Naive thymus-derived CD8-positive, alpha-beta T cell (primary cell): ENCODE results near the gene TBC1D5. TPM values are rescaled to one million over a fixed set of nuclear protein-coding genes. Genes with fewer than 3 reads are reported as not detected.
"Not testable (repeated sequence)": the region's sequence is repeated elsewhere in the genome, so short reads cannot be mapped to it uniquely, and the experiment has no call there.

ENCODE experiments used
- ATAC-seq, 2 donors: fragments of 150-1000 bp; cut with Tn5 transposase in 1 of 2; sonication (Bioruptor Pico), chemical (Tn5 transposase) in 1 of 2; 1 replicate in 1 of 2; 2 replicates in 1 of 2; pipeline ENCODE4 v1.10.0; 2021; ENCODE audit warnings: mild to moderate bottlenecking in 2 of 2, moderate library complexity in 2 of 2
- POLR2A ChIA-PET: fragments of 350-600 bp; sonication (Branson Sonifier 250); formaldehyde crosslinking; loops from one replicate; lab custom pipeline; 2021; ENCODE audit warnings: antibody characterized with exemption; lab: Charles Lee
- DNase-seq, 10 donors: peaks; one replicate each; pipeline versions ENCODE4 v3.0.0 to v3.0.0-alpha.2; 2020 to 2022
- H3K27ac Mint-ChIP-seq, 10 donors: one replicate each; pipeline ENCODE4 v1.8.0; 2020 to 2022; ENCODE audit warnings: mild to moderate bottlenecking in 10 of 10, mixed read lengths in 10 of 10, moderate library complexity in 4 of 10, inconsistent platforms in 1 of 10
- H3K27me3 Mint-ChIP-seq, 5 donors: one replicate each; pipeline ENCODE4 v1.8.0; 2021 to 2022; ENCODE audit warnings: mixed read lengths in 5 of 5
- H3K36me3 Mint-ChIP-seq, 3 donors: one replicate each; pipeline ENCODE4 v1.8.0; 2020 to 2022; ENCODE audit warnings: mixed read lengths in 3 of 3, mild to moderate bottlenecking in 2 of 3, inconsistent platforms in 1 of 3
- H3K4me1 Mint-ChIP-seq, 4 donors: one replicate each; pipeline ENCODE4 v1.8.0; 2021 to 2022; ENCODE audit warnings: mixed read lengths in 4 of 4
- H3K4me3 Mint-ChIP-seq, 10 donors: one replicate each; pipeline ENCODE4 v1.8.0; 2020 to 2022; ENCODE audit warnings: mild to moderate bottlenecking in 10 of 10, mixed read lengths in 10 of 10, moderate library complexity in 6 of 10, inconsistent platforms in 1 of 10
- H3K9me3 Mint-ChIP-seq, 9 donors: one replicate each; pipeline ENCODE4 v1.8.0; 2020 to 2022; ENCODE audit warnings: mixed read lengths in 9 of 9, mild to moderate bottlenecking in 3 of 9, inconsistent platforms in 1 of 9, moderate library complexity in 1 of 9
- polyA plus RNA-seq, 3 donors: library from polyadenylated mRNA; unstranded; fragments of 300-500 nt; fragmentation: Illumina TruSeq; gene quantifications; one replicate each; pipeline ENCODE4 v1.2.3, GENCODE V29; 2021
- total RNA-seq, 8 experiments: library from RNA in 2 of 8; stranded (reverse) in 2 of 8; gene quantifications; one replicate each; pipeline ENCODE4 v1.2.3 and lab custom pipeline; 2021 to 2026

Gene TBC1D5
- total and polyA plus RNA-seq, 5 experiments from 2014 or later = 21.8 to 34.7 (median 27.2) TPM

GRCh38 chr3:17539436-17539835, 203.0 kb downstream of the TBC1D5 start:
- Mint-ChIP-seq H3K27me3 (no peaks in the 10 kb centered on the region), H3K36me3 (peaks cover 0 to 15% (median 15%) of the 10 kb centered on the region in 3 donors), H3K9me3 (peaks cover 0 to 6% (median 1%) of the 10 kb centered on the region in 9 donors), H3K4me1 (peaks cover 0 to 11% (median 2%) of the 10 kb centered on the region in 4 donors), H3K4me3 (no peak overlapping the region), H3K27ac (no peak overlapping the region)
- POLR2A ChIA-PET = no interaction called here
- no peak for ATAC-seq
- DNase-seq = no peak

DNA sequence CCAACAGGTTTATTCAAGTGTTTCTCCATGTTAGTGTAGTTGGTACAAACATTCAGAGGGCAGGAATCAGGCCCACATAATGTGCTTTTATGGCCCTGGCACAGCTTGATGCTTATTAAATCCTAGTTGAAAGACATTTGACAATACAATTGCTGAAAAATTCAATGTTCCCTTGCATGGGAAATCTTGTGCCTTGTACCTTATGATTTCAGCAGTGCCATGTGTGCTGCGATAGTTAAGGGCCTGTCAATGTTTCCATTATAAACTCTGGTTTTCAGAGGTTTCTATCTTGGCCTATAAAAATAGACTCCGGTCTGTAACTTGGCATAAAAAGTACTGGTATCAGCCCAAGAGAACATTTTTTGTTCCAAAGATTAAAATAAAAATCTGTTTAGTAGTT, 207.2 kb downstream of the TBC1D5 start:
- no peaks in the 10 kb centered on the region for H3K27me3 Mint-ChIP-seq
- H3K4me1 Mint-ChIP-seq = peaks cover 0 to 11% (median 3%) of the 10 kb centered on the region in 4 donors
- no peak overlapping the region for H3K27ac Mint-ChIP-seq
- H3K4me3 Mint-ChIP-seq = no peak overlapping the region
- POLR2A ChIA-PET = no interaction called here
- peaks cover 0 to 9% (median 2%) of the 10 kb centered on the region in 9 donors for H3K9me3 Mint-ChIP-seq
- ATAC-seq = no peak
- peaks cover 0 to 9% (median 7%) of the 10 kb centered on the region in 3 donors for H3K36me3 Mint-ChIP-seq
- DNase-seq = no peak

DNA sequence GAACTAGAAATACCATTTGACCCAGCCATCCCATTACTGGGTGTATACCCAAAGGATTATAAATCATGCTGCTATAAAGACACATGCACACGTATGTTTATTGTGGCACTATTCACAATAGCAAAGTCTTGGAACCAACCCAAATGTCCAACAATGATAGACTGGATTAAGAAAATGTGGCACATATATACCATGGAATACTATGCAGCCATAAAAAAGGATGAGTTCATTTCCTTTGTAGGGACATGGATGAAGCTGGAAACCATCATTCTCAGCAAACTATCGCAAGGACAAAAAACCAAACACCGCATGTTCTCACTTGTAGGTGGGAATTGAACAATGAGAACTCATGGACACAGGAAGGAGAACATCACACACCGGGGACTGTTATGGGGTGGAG, 210.0 kb downstream of the TBC1D5 start:
- H3K4me1 Mint-ChIP-seq, H3K4me3 Mint-ChIP-seq, H3K36me3 Mint-ChIP-seq, DNase-seq, H3K9me3 Mint-ChIP-seq, POLR2A ChIA-PET, ATAC-seq, H3K27ac Mint-ChIP-seq, H3K27me3 Mint-ChIP-seq: not testable (repeated sequence)

GRCh38 chr3:17529677-17530076, 212.8 kb downstream of the TBC1D5 start:
- Mint-ChIP-seq H3K27me3 (no peaks in the 10 kb centered on the region), H3K4me1 (peaks cover 0 to 4% (median 0%) of the 10 kb centered on the region in 4 donors), H3K9me3 (peaks cover 0 to 9% (median 2%) of the 10 kb centered on the region in 9 donors), H3K36me3 (peaks cover 5 to 16% (median 7%) of the 10 kb centered on the region in 3 donors), H3K27ac (no peak overlapping the region), H3K4me3 (no peak overlapping the region)
- POLR2A ChIA-PET = no interaction called here
- ATAC-seq (no peak), DNase-seq (no peak)

GRCh38 chr3:17518189-17519059, 224.0 kb downstream of the TBC1D5 start:
- ATAC-seq (no peak), DNase-seq (no peak)
- no peaks in the 10 kb centered on the region for H3K27me3 Mint-ChIP-seq
- H3K4me1 Mint-ChIP-seq = peaks cover 0 to 13% (median 6%) of the 10 kb centered on the region in 4 donors
- no peak overlapping the region for H3K4me3 Mint-ChIP-seq
- peaks cover 0 to 2% (median 0%) of the 10 kb centered on the region in 3 donors for H3K36me3 Mint-ChIP-seq
- POLR2A ChIA-PET = no interaction called here
- peak overlapping the region in 2 of 10 donors; percentile 56 to 60 for H3K27ac Mint-ChIP-seq
- no peaks in the 10 kb centered on the region for H3K9me3 Mint-ChIP-seq

- peak overlapping the region in 1 of 10 donors; percentile 41 for H3K27ac Mint-ChIP-seq
- no peak for DNase-seq
- no peaks in the 10 kb centered on the region for H3K9me3 Mint-ChIP-seq
- POLR2A ChIA-PET = no interaction called here
- H3K36me3 Mint-ChIP-seq = peaks cover 0 to 2% (median 0%) of the 10 kb centered on the region in 3 donors
- H3K27me3 Mint-ChIP-seq = no peaks in the 10 kb centered on the region
- no peak for ATAC-seq
- peaks cover 0 to 13% (median 5%) of the 10 kb centered on the region in 4 donors for H3K4me1 Mint-ChIP-seq
- H3K4me3 Mint-ChIP-seq = no peak overlapping the region
Measured at GRCh38 chr3:17515445-17516234, 226.8 kb downstream of the TBC1D5 start.

DNA sequence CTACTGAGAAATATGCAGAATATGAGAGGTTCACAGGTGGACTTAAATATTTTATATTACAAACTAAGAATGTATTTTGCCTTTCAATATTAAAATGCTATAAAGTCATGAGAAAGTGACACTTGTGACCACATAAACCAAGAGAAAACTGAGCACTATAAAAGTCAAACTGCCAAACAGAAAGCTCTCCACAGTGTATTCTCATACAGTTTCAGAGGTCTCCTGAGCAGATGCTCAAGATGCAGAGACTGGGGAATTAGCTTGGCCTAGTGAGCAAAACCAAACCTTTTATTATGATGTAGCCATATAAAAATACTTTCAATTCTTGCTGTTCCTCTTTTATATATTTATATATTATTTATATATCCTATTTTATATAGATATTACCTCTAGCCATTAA, 227.8 kb downstream of the TBC1D5 start:
- Mint-ChIP-seq H3K27me3 (no peaks in the 10 kb centered on the region), H3K36me3 (peaks cover 0 to 2% (median 0%) of the 10 kb centered on the region in 3 donors), H3K4me1 (peaks cover 0 to 11% (median 4%) of the 10 kb centered on the region in 4 donors), H3K9me3 (no peaks in the 10 kb centered on the region), H3K4me3 (no peak overlapping the region), H3K27ac (no peak overlapping the region)
- peak in 1 of 10 donors; percentile 1 for DNase-seq
- POLR2A ChIA-PET = no interaction called here
- ATAC-seq = no peak

- ATAC-seq (no peak), DNase-seq (no peak)
- H3K27me3 Mint-ChIP-seq = no peaks in the 10 kb centered on the region
- H3K9me3 Mint-ChIP-seq = no peaks in the 10 kb centered on the region
- POLR2A ChIA-PET = no interaction called here
- no peak overlapping the region for H3K4me3 Mint-ChIP-seq
- peaks cover 0 to 5% (median 0%) of the 10 kb centered on the region in 4 donors for H3K4me1 Mint-ChIP-seq
- peaks cover 0 to 8% (median 4%) of the 10 kb centered on the region in 3 donors for H3K36me3 Mint-ChIP-seq
- H3K27ac Mint-ChIP-seq = no peak overlapping the region
Measured at GRCh38 chr3:17510265-17510664, 232.2 kb downstream of the TBC1D5 start.

- H3K36me3 Mint-ChIP-seq = peaks cover 4 to 15% (median 4%) of the 10 kb centered on the region in 3 donors
- no peak overlapping the region for H3K4me3 Mint-ChIP-seq
- no peaks in the 10 kb centered on the region for H3K9me3 Mint-ChIP-seq
- ATAC-seq = no peak
- no peak overlapping the region for H3K27ac Mint-ChIP-seq
- POLR2A ChIA-PET = no interaction called here
- no peak for DNase-seq
- no peaks in the 10 kb centered on the region for H3K27me3 Mint-ChIP-seq
- H3K4me1 Mint-ChIP-seq = no peaks in the 10 kb centered on the region
Measured at GRCh38 chr3:17508180-17508752, 234.2 kb downstream of the TBC1D5 start.

DNA sequence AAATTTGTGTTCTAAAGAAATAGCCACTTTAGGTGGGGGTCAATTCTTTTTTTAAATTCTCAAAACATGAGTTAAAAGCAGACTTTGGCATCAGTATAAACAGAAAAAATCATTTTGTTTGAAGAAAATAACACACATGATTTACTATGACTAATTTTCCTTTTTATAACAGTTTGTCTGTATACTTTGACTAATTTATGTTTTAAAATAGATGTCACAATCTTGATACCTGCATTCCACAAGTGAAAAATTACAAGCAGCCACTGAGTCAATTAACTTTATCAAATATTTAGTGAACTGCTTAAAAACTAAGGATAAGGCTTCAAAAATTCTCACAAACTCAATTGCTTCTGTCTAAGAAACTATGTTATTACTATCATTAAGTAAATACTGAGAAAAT, 235.0 kb downstream of the TBC1D5 start:
- H3K27me3 Mint-ChIP-seq = no peaks in the 10 kb centered on the region
- no peak for ATAC-seq
- POLR2A ChIA-PET = no interaction called here
- H3K27ac Mint-ChIP-seq = no peak overlapping the region
- peaks cover 4 to 15% (median 4%) of the 10 kb centered on the region in 3 donors for H3K36me3 Mint-ChIP-seq
- no peak for DNase-seq
- no peak overlapping the region for H3K4me3 Mint-ChIP-seq
- H3K9me3 Mint-ChIP-seq = no peaks in the 10 kb centered on the region
- H3K4me1 Mint-ChIP-seq = no peaks in the 10 kb centered on the region

DNA sequence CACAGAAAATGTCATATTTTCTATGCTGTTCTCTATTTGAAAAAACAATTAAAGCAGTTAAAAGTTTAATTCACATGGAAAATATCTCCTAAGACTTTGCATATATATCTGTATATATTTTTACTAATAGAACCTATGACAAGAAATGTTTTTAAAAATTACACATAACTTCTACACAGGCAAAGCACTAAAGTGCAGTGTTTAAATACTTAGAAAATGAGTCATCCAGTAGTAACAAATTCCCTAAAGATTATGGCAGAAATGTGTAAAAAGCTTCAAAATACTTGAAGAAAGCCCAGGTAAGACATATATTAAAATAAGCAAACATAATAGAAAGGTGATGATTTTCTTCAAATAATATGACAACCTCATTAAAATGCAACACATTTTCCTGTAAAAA, 236.6 kb downstream of the TBC1D5 start:
- no peaks in the 10 kb centered on the region for H3K9me3 Mint-ChIP-seq
- H3K27ac Mint-ChIP-seq = no peak overlapping the region
- POLR2A ChIA-PET = no interaction called here
- no peaks in the 10 kb centered on the region for H3K27me3 Mint-ChIP-seq
- peaks cover 4 to 15% (median 4%) of the 10 kb centered on the region in 3 donors for H3K36me3 Mint-ChIP-seq
- H3K4me3 Mint-ChIP-seq = no peak overlapping the region
- ATAC-seq = no peak
- DNase-seq = no peak
- H3K4me1 Mint-ChIP-seq = no peaks in the 10 kb centered on the region

- H3K27ac Mint-ChIP-seq = no peak overlapping the region
- no peak overlapping the region for H3K4me3 Mint-ChIP-seq
- DNase-seq = no peak
- POLR2A ChIA-PET = no interaction called here
- H3K27me3 Mint-ChIP-seq = no peaks in the 10 kb centered on the region
- peaks cover 1 to 12% (median 8%) of the 10 kb centered on the region in 3 donors for H3K36me3 Mint-ChIP-seq
- ATAC-seq = no peak
- peaks cover 0 to 2% (median 0%) of the 10 kb centered on the region in 9 donors for H3K9me3 Mint-ChIP-seq
- H3K4me1 Mint-ChIP-seq = no peaks in the 10 kb centered on the region
Measured at GRCh38 chr3:17501745-17502144, 240.7 kb downstream of the TBC1D5 start.
